Measurements from ENCODE around the gene FER.

DNA sequence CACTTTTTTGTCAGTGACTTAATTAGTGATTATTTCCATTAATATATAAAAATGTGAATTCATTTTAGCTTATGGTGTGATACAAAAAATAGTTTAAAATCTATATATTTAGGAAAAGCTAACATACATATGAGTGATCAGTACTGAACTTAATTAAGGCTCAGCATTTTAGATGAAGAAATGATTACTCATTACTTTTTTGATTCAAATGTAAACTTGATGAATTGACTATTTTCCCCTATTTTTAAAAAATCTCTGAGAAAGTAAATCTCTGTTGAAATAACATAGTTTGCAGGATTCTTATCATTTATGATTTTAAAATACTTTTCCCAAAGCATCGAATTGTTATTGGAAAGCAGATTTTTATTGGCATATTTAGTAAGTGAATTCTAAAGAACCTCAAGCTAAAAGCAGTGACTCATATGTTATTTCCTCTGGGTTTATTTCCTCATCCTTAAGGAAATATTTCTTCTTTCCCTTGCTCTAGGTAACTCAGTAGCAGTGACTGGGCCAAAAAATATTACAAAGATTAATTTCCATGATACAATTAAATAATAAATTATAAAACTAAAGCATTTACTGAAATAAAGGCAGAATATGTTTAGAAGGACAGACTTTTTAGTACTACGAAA lies 290.6 kb downstream of the FER start:
- no peak for TF ChIP-seq POLR2AphosphoS5 (IDR thresholded peaks at IDR 0.05; ENCODE audit: low read depth, low read length)
- no peak for TF ChIP-seq NRF1 (IDR thresholded peaks at IDR 0.05; ENCODE audit: low read depth, low read length)
- TF ChIP-seq, protein P1, sequence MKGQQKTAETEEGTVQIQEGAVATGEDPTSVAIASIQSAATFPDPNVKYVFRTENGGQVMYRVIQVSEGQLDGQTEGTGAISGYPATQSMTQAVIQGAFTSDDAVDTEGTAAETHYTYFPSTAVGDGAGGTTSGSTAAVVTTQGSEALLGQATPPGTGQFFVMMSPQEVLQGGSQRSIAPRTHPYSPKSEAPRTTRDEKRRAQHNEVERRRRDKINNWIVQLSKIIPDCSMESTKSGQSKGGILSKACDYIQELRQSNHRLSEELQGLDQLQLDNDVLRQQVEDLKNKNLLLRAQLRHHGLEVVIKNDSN (IDR thresholded peaks at IDR 0.05; ENCODE audit: borderline replicate concordance, low read depth), result no peak
- TF ChIP-seq, protein P2, sequence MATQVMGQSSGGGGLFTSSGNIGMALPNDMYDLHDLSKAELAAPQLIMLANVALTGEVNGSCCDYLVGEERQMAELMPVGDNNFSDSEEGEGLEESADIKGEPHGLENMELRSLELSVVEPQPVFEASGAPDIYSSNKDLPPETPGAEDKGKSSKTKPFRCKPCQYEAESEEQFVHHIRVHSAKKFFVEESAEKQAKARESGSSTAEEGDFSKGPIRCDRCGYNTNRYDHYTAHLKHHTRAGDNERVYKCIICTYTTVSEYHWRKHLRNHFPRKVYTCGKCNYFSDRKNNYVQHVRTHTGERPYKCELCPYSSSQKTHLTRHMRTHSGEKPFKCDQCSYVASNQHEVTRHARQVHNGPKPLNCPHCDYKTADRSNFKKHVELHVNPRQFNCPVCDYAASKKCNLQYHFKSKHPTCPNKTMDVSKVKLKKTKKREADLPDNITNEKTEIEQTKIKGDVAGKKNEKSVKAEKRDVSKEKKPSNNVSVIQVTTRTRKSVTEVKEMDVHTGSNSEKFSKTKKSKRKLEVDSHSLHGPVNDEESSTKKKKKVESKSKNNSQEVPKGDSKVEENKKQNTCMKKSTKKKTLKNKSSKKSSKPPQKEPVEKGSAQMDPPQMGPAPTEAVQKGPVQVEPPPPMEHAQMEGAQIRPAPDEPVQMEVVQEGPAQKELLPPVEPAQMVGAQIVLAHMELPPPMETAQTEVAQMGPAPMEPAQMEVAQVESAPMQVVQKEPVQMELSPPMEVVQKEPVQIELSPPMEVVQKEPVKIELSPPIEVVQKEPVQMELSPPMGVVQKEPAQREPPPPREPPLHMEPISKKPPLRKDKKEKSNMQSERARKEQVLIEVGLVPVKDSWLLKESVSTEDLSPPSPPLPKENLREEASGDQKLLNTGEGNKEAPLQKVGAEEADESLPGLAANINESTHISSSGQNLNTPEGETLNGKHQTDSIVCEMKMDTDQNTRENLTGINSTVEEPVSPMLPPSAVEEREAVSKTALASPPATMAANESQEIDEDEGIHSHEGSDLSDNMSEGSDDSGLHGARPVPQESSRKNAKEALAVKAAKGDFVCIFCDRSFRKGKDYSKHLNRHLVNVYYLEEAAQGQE (IDR thresholded peaks at IDR 0.05; ENCODE audit: low read depth, low read length), result no peak
